Measurements from ENCODE around the gene ORM1.
A peak's percentile ranks its signal among the peaks of the same experiment; 100 is the strongest.

The ORM1 gene

GRCh38 chr9:114367366-114367765 lies 44.5 kb downstream of the ORM1 start:
- no peak for DNase-seq

DNA sequence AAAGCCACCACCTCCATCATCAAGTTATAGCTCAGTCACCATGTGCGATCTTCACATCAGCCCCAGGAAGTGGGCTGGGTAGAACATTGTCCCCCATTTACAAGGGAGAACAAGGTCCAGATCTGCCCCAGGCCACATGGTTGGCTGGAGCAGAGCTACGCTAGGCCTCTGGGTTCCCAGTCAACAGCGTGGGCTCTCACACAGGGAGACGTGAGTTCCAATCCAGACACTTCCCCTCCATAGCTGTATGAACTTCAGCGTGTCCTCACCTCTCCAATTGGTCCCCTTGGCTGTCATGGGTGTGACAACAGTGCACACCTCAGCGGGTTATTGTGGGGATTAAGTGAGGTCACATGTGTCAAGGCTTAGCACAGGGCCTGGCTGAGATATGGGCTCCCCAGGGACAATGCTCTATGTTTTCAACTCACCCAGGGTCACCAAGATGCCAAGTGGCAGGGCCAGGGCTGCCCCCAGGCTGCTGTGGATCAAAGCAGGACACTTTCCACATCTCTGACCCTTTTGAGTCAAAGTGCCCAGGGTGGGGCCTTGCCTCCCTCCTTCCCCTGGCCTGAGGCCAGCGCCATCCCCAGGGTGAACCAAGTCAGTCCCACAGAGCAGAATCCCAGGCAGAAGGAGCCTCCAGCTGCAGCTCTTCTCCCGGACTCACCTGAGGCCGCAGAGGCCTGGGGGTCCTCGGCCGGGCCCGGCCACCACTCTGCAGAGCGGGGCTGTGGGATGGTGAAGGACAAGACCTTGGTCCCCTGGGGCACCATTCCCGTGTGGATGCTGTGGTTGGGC lies 45.1 kb downstream of the ORM1 start:
- DNase-seq, result no peak

DNA sequence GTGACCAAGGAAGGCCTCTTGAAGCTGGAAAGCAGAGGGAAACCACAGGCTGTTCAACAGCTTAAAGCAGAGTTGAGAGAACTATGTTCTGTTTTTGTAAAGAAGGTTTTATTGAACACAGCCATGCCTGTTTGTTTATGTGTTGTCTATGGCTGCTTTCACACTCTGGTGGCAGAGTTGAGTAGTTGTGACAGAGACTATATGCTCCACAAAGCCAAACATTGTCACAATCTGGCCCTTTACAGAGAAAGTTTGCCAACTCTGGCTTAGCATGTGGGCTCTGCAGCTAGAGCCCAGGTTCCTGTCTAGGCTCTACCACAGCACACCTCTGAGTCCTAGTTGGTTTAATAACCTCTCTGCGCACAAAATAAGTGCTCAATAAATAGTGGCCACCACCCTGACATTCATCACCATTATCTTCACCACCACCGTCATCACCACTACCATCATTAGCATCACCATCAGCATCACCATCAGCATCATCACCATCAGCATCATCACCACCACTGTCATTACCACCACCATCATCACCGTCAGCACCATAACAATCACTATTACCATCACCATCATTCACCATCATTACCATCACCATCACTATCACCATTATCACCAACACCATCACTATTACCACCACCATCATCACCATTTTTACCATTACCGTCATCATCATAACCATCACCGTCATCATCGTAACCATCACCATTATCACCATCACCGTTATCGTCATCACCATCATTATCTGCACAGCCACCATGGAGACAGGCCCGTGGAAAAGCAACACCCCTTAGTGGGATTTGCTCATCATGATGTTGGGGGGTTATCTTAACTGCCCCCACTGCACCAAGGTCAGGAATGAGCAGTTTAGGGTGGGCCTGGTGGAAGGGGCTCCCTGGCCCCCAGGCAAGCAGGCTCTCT lies 46.6 kb downstream of the ORM1 start:
- DNase-seq, result no peak

- DNase-seq, result no peak
Observed at GRCh38 chr9:114370251-114370967, 47.5 kb downstream of the ORM1 start.

GRCh38 chr9:114370968-114371320 lies 48.0 kb downstream of the ORM1 start:
- DNase-seq, result no peak

GRCh38 chr9:114371343-114371944 lies 48.5 kb downstream of the ORM1 start:
- DNase-seq, result no peak

- DNase-seq, result peak; percentile 38
Observed at GRCh38 chr9:114371973-114372917, 49.3 kb downstream of the ORM1 start.

DNA sequence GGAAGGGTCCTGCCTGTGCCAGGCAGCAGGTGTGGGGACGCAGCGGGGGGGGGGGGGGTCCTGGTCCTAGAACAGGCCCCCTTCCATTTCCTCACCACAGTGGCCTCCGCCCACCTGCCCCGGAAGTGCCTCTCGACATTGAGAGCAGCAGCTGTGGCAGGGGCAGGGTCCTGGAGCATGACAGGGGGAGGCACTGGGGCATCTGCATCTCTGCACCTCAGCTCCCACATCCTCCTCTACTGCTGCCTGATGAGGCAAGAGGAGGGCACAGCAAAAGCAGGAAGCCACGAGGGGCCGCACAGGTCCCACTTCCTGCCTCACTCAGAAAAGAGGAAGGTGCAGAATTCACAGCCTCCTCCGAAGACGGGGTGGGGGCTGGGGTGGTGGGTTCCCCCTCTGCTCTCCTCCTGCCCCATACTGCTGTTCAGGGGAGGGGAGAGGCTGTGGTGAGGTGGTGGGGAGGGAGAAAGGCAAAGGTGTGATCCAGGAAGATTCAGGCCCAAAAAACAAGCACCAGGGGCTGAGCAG lies 50.1 kb downstream of the ORM1 start:
- no peak for DNase-seq

DNA sequence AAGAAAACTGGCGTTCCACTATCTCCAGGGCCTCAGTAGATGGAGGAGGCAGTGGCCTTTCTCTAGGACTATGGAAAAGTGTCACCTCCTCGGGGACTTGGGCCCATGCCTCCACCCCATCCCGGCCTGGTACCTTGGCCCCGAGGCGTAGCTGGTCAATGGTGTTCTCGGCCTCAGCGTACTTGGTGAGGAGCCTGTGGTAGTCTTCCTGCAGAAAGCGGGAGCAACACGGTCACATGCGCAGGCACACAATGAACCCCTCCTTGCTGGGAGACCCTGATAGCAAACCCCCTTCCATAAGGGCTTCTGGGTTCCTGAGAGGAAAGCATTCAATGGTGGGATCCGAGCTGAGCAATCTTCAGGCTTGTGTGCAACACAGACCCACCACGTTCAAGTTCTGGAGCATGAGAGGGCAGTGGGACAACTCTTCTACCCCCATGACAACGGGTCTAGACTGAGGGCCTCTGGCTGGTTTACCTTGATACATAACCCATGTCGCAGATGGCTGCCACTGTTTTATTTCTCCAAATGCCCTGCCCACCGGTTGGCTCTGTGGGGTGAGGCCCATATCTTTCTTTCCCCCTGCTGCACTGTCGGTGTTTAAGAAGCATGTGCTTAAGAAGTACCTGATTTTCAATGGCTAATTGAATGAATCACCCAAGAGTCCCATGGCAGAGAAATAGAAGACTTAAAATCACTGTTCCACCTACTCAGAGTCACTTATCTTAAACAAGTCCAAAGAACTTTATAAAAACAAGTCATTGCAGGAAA lies 51.2 kb downstream of the ORM1 start:
- no peak for DNase-seq

GRCh38 chr9:114374936-114375335 lies 52.0 kb downstream of the ORM1 start:
- DNase-seq, result no peak

DNA sequence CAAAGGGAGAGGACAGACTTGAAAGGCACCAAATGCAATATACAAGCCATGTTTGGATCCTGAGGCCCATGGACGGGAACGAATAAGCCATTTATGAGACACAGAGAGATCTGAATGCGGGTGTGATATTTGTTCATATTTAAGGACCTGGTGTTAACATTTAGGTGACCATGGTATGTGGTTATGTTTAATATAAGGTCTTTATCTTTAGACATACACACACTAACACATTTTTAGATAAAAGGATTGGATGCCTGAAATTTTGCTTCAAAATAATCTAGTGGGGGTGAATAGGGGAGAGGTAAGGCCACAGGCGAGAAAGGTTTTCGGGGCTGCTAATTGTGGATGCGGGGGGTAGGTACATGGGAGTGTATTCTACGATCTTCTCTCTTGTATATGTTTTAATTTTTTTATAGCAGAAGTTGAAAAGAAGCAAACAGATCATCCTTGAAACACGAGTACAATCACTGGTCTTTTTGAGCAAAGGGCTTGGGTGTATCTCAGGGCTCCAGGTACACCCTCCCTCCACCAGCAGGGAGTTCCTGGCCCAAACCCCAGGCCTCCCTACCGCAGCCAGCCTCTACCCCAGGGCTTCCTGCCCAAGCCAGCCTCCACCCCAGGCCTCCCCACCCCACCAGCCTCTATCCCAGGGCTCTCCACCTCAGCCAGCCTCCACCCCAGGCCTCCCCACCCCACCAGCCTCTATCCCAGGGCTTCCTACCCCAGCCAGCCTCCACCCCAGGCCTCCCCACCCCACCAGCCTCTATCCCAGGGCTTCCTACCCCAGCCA lies 52.7 kb downstream of the ORM1 start:
- no peak for DNase-seq

Measured in fibroblast of skin of abdomen (primary cell).